ENCODE measurements around the gene MEA1. TPM values are rescaled to one million over a fixed set of nuclear protein-coding genes. Genes with fewer than 3 reads are reported as not detected.

MEA1 gene
- total RNA-seq, 2 experiments from 2014 or later = 84.8 to 92.3 TPM

- ATAC-seq (no peak), DNase-seq (no peak)
- Mint-ChIP-seq H3K9me3 (no peaks in the 10 kb centered on the region), H3K4me1 (ENCODE audit: low read depth) (peaks cover 8% of the 10 kb centered on the region), H3K36me3 (ENCODE audit: low read depth) (peaks cover 2% of the 10 kb centered on the region), H3K4me3 (no peak overlapping the region), H3K27ac (no peak overlapping the region), H3K27me3 (no peaks in the 10 kb centered on the region)
- ChIA-PET CTCF (interaction anchor here (1.3 kb wide), 1 partner anchor 59 kb away, joined by 4 read pairs; the partner anchor contains the start of gene RRP36), POLR2A (no interaction called here)
- TF ChIP-seq, protein P1, sequence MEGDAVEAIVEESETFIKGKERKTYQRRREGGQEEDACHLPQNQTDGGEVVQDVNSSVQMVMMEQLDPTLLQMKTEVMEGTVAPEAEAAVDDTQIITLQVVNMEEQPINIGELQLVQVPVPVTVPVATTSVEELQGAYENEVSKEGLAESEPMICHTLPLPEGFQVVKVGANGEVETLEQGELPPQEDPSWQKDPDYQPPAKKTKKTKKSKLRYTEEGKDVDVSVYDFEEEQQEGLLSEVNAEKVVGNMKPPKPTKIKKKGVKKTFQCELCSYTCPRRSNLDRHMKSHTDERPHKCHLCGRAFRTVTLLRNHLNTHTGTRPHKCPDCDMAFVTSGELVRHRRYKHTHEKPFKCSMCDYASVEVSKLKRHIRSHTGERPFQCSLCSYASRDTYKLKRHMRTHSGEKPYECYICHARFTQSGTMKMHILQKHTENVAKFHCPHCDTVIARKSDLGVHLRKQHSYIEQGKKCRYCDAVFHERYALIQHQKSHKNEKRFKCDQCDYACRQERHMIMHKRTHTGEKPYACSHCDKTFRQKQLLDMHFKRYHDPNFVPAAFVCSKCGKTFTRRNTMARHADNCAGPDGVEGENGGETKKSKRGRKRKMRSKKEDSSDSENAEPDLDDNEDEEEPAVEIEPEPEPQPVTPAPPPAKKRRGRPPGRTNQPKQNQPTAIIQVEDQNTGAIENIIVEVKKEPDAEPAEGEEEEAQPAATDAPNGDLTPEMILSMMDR (IDR thresholded peaks at IDR 0.05) = no peak
- intact Hi-C loops (cut with micrococcal nuclease) = no loop called here
Measured at GRCh38 chr6:42962096-42962495, 51.6 kb downstream of the MEA1 start.

Other genes with a start within 250 kb of the MEA1 start
- 1 to 10 TPM; 9.7 to 9.8 TPM for gene BICRAL, start 231.9 kb downstream of the MEA1 start, total RNA-seq
- 100 to 1,000 TPM; 135 to 137 TPM for gene RPL7L1, start 134.3 kb downstream of the MEA1 start, total RNA-seq
- not detected for gene PTCRA, start 97.9 kb downstream of the MEA1 start, total RNA-seq
- gene CNPY3, start 84.5 kb downstream of the MEA1 start, total RNA-seq = 10 to 100 TPM; 46.2 to 46.8 TPM
- gene GNMT, start 53.2 kb downstream of the MEA1 start, total RNA-seq = under 1 TPM; 0.25 to 0.38 TPM
- 1 to 10 TPM; 7.3 to 9.0 TPM for gene PEX6, start 34.8 kb downstream of the MEA1 start, total RNA-seq
- gene PPP2R5D, start 29.4 kb downstream of the MEA1 start, total RNA-seq = 10 to 100 TPM; 41.6 to 47.5 TPM
- gene KLHDC3, start 303 bp upstream of the MEA1 start, total RNA-seq = 10 to 100 TPM; 58.6 to 64.0 TPM
- gene RRP36, start 7.7 kb upstream of the MEA1 start, total RNA-seq = 10 to 100 TPM; 47.9 to 48.0 TPM
- 10 to 100 TPM; 13.9 TPM for gene CUL7, start 39.9 kb upstream of the MEA1 start, total RNA-seq
- 100 to 1,000 TPM; 108 TPM for gene MRPL2, start 45.5 kb upstream of the MEA1 start, total RNA-seq
- 10 to 100 TPM; 10.6 to 11.5 TPM for gene KLC4, start 45.7 kb upstream of the MEA1 start, total RNA-seq
- gene PTK7, start 62.4 kb upstream of the MEA1 start, total RNA-seq = 1 to 10 TPM; 3.8 to 4.1 TPM
- 10 to 100 TPM; 34.5 to 35.4 TPM for gene SRF, start 157.3 kb upstream of the MEA1 start, total RNA-seq
- 10 to 100 TPM; 38.8 to 43.1 TPM for gene CUL9, start 168.2 kb upstream of the MEA1 start, total RNA-seq
- 10 to 100 TPM; 86.2 to 86.5 TPM for gene DNPH1, start 215.5 kb upstream of the MEA1 start, total RNA-seq
- under 1 TPM; 0.09 to 0.11 TPM for gene TTBK1, start 229.5 kb upstream of the MEA1 start, total RNA-seq